HepG2 (cell line): ENCODE measurements around the gene NRAS. TPM values are rescaled to one million over a fixed set of nuclear protein-coding genes. Genes with fewer than 3 reads are reported as not detected.

Experiments
- GATAD1 ChIP-seq: IDR thresholded peaks from 2 replicates; pipeline ENCODE4 v1.6.1; 2016; ENCODE audit warnings: missing genetic modification reagents, missing compliant biosample characterization
- KDM2A ChIP-seq: sonication (generic); formaldehyde crosslinking; IDR thresholded peaks from 2 replicates; pipeline ENCODE4 v1.4.0; 2020; ENCODE audit warnings: low read depth, missing genetic modification reagents, borderline replicate concordance
- KDM5A ChIP-seq: fragments of 200-600 bp; sonication (generic); IDR thresholded peaks from 2 replicates; pipeline ENCODE4 v1.7.0; 2018; ENCODE audit warnings: antibody characterized with exemption, mild to moderate bottlenecking, low read length, borderline replicate concordance
- NBN ChIP-seq: fragments of 450-650 bp; conservative IDR thresholded peaks from 2 replicates; pipeline ENCODE4 v1.6.1; 2017
- NFYC ChIP-seq: IDR thresholded peaks from 2 replicates; pipeline ENCODE4 v1.6.1; 2016; ENCODE audit warnings: missing genetic modification reagents, missing compliant biosample characterization
- SP4 ChIP-seq: sonication (generic); formaldehyde crosslinking; IDR thresholded peaks from 2 replicates; pipeline ENCODE4 v1.8.1; 2023; ENCODE audit warnings: mild to moderate bottlenecking, missing genetic modification reagents
- TSC22D2 ChIP-seq: sonication (generic); formaldehyde crosslinking; IDR thresholded peaks from 2 replicates; pipeline ENCODE4 v1.5.1; 2020; ENCODE audit warnings: missing genetic modification reagents, mild to moderate bottlenecking, borderline replicate concordance
- ZBED4 ChIP-seq: sonication (generic); formaldehyde crosslinking; IDR thresholded peaks from 2 replicates; pipeline ENCODE4 v1.4.0; 2020; ENCODE audit warnings: missing genetic modification reagents, borderline replicate concordance
- polyA plus RNA-seq, 8 experiments: library from polyadenylated mRNA; depleted of rRNA in 3 of 8; stranded (reverse) in 7 of 8; unstranded in 1 of 8; fragments of >200 nt; fragmentation: Illumina TruSeq in 4 of 8; extraction: Trizol in 4 of 8; gene quantifications; 2 replicates each; pipeline versions ENCODE4 v1.2.1 to v1.2.3, GENCODE V29; 2011 to 2016; ENCODE audit warnings: low read depth in 4 of 8, missing spikeins in 1 of 8, mixed read lengths in 1 of 8; ENCODE audit not compliant: insufficient read depth in 1 of 8
- total RNA-seq, 5 experiments: library from RNA; depleted of rRNA; stranded (reverse); fragments of >200 nt; fragmentation: Illumina TruSeq; extraction: Trizol; gene quantifications; 2 replicates each; pipeline ENCODE4 v1.2.3, GENCODE V29; 2016; ENCODE audit warnings: low read depth in 1 of 5
- TF ChIP-seq, protein P1 (sequence below): sonication (generic); formaldehyde crosslinking; IDR thresholded peaks from 2 replicates; pipeline ENCODE4 v1.8.0; 2022; ENCODE audit warnings: missing genetic modification reagents, mild to moderate bottlenecking, inconsistent platforms, borderline replicate concordance
- TF ChIP-seq, protein P2 (sequence below): sonication (generic); formaldehyde crosslinking; IDR thresholded peaks from 2 replicates; pipeline ENCODE4 v1.4.0; 2020; ENCODE audit warnings: missing genetic modification reagents, mild to moderate bottlenecking, borderline replicate concordance

Gene NRAS
- total and polyA plus RNA-seq, 2 of the 13 experiments (the other 11 are each of a cell fraction or from before 2014, with no cell fraction given): 38.6 to 58.8 TPM

- TF ChIP-seq ZBED4 (CRISPR knock-in tag) (no peak), GATAD1 (no peak), NFYC (CRISPR knock-in tag) (no peak), TSC22D2 (CRISPR knock-in tag) (no peak), SP4 (CRISPR knock-in tag) (no peak), KDM2A (CRISPR knock-in tag) (no peak), NBN (no peak), KDM5A (no peak)
- TF ChIP-seq, protein P1, sequence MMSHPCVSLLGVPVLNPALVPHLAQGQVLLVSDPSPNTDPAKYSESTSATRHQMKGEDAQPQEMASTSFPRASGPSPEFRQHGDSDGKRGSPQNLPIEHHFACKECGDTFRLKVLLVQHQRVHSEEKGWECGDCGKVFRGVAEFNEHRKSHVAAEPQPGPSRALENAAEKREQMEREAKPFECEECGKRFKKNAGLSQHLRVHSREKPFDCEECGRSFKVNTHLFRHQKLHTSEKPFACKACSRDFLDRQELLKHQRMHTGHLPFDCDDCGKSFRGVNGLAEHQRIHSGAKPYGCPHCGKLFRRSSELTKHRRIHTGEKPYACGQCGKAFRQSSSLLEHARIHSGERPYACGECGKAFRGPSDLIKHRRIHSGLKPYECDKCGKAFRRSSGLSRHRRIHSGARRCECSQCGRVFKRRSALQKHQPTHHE: no peak
- TF ChIP-seq, protein P2, sequence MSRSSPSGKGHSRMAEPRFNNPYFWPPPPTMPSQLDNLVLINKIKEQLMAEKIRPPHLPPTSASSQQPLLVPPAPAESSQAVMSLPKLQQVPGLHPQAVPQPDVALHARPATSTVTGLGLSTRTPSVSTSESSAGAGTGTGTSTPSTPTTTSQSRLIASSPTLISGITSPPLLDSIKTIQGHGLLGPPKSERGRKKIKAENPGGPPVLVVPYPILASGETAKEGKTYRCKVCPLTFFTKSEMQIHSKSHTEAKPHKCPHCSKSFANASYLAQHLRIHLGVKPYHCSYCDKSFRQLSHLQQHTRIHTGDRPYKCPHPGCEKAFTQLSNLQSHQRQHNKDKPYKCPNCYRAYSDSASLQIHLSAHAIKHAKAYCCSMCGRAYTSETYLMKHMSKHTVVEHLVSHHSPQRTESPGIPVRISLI: no peak
Measured at GRCh38 chr1:114700036-114700600, 16.5 kb downstream of the NRAS start (continued).
